GM10847 (cell line): ENCODE data around the gene CDC42BPB.

Experiments used
- POLR2A ChIP-seq: IDR thresholded peaks from 2 replicates; pipeline ENCODE4 v1.6.1; 2011; ENCODE audit not compliant: insufficient read length; ENCODE audit errors: extremely low read depth

The CDC42BPB gene

DNA sequence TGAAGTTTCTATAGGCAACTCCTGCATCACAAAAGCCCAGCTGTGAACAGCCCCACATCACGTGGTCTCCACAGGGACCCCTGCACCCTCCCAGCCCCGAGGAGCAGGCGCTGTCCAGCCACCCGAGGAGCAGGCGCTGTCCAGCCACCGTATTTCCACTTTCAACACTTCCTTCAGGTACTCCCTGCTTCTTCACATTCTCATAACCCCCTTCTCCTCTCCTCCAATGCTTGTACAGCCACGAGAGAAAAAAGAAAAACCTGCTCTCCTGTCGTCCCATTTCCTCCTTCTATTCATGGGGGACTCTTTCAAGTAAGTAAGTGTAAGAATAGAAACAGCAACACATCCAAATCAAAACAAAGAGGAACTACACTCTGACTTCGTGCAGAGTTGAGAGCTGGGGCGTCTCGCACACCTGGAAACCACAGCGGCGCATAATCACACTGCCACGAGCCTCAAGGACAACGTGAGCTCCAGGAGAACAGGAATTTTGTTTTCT lies 11.9 kb downstream of the CDC42BPB start:
- no peak for TF ChIP-seq POLR2A

GRCh38 chr14:103043257-103044015 lies 13.9 kb downstream of the CDC42BPB start:
- no peak for TF ChIP-seq POLR2A

DNA sequence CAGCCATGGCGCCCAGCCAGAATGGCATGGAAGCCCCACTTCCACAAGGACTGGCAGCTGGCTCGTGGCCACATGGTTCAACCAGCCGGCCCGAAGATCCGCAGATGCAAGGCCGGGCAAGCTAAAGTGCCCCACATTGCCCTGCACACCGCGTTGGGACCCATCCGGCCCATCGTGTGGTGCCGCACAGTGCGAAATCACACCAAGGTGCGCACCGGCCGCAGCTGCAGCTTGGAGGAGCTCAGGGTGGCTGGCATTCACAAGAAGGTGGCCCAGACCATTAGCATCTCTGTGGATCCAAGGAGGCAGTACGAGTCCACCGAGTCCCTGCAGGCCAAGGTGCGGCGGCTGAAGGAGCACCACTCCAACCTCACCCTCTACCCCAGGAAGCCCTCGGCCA lies 15.9 kb downstream of the CDC42BPB start:
- TF ChIP-seq POLR2A: no peak

- no peak for TF ChIP-seq POLR2A
Observed at GRCh38 chr14:103033681-103034096, 23.7 kb downstream of the CDC42BPB start.

DNA sequence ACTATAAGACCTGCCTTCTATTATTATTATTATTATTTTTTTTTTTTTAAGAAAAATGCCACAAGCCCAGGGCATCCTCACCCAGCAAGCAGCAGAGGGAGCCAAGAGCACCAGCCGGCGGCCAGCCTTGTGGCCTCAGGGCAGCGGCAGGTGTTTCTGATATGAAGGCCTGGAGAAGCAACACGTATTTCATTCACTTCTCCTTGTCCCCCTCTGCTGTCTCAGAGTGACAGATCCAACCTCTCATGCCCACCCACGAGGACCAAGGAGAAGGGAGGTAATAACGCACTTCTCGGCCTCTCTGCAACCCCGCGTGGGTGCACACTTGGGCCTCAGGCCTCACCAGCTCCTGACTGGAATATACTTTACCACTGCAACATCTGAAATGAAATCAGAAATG lies 25.4 kb downstream of the CDC42BPB start:
- TF ChIP-seq POLR2A: no peak

DNA sequence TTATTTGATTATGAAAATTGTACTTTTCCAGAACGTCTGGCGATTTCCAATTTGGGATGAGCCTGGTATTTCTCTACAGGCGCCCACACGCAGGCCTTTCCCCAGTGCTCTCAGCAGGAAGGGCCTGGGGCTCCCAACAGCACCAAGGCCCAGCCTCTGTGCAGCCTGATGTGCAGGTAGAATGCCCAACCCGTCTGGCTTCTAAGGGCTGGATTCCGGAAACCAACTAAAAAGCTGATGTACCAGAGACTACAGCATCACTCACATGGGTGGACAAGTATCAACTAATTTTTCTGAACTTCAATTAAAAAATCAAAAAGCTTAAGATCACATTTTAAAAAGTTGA lies 25.8 kb downstream of the CDC42BPB start:
- TF ChIP-seq POLR2A: no peak

- TF ChIP-seq POLR2A: no peak
Observed at GRCh38 chr14:103030741-103031565, 26.4 kb downstream of the CDC42BPB start.

DNA sequence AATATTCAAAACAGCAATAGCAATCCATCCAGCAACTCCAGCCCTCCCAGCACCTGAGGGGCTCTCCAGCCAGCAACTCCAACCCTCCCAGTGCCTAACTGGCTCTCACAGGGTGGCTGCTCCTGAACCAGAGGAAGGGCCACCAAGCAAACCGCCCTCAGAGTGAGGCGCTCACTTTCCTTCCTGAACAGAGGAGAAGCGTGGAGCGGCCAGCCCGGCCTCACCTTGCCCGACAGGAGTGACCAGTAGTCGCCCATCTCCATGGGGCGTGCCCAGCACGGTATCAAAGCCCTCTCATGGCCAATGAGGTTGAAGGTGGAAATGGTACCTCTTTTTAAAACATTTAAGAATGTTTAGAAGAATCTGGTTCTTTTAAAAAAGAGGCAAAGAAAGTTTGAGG lies 27.4 kb downstream of the CDC42BPB start:
- TF ChIP-seq POLR2A: no peak

DNA sequence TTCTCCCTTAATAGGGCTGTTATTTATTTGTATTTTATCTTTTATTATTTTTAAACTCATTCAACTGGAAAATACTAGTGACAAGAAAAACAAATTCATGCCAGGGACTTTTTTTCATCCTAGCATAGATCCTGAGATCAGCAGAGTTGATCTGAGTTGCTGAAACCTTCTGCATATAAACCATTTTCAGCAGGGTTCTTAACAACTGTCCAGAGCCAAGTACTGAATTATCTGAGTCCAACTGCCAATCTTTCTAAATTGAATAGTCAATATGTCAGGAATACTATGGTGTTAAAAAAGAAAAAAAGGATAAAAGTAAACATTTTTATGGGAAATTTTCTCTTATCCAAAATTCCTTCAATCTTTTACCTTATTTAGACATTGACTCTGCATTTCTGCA lies 28.6 kb downstream of the CDC42BPB start:
- TF ChIP-seq POLR2A: no peak

DNA sequence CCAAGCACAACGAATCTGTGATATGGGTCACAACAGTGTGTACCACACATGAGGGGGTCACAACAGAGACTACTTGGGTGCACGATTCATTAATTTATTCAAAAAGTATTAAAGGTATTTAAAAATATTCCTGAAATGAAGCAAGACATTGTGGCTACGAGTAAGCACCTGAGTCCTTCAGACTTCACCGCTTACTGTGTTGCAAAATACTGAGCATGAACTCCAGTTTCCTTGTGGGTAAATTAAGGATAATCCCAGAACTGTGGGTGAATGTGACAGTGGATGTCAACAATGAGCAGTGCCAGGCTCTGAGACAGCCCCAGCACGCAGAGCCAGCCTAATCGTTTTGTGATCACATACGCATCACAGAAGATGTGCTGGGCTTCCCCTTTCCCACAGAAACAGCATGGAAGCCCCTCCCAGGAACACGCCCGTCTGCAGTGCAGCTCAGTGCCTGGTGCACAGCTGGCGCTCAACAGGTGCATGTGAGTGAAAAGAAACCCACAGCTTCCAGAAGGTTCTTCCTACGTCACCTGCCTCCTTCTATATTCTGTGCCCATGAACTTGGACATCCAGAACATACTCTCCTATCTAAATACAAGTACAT lies 29.1 kb downstream of the CDC42BPB start:
- no peak for TF ChIP-seq POLR2A

DNA sequence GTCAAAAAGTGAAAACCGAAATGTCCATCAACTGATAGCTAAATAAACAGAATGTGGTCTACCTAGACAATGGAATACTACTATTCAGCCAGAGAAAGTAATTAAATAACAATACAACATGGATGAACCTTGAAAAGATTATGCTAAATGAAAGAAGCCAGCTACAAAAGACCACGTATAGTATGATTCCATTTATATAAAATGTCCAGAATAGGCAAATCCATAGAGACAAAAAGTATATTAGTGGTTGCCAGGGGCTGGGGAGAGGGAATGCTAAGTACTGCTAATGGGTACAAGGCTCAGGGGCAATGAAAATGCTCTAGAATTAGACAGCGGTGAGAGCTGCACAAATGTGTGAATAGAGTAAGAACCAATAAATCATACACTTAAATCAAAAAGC lies 29.9 kb downstream of the CDC42BPB start:
- TF ChIP-seq POLR2A: no peak

DNA sequence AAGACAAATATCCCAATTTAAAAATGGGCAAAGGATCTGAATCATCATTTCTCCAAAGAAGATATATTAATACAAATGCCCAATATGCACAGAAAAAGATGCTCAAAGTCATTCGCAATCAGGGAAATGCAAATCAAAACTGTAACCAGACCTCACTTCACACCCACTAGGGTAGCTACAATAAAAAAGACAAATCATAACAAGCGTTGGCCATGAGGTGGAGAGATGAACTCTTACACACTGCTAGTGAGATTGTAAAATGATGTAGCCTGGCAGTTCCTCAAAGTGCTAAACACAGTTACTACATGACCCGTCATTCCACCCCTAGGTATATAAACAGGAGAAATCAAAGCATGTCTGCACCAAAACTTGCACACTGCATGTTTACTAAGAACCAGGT lies 30.4 kb downstream of the CDC42BPB start:
- no peak for TF ChIP-seq POLR2A

GRCh38 chr14:103023881-103024473 lies 33.4 kb downstream of the CDC42BPB start:
- TF ChIP-seq POLR2A: no peak

- TF ChIP-seq POLR2A: no peak
Observed at GRCh38 chr14:103022685-103023044, 34.7 kb downstream of the CDC42BPB start.

DNA sequence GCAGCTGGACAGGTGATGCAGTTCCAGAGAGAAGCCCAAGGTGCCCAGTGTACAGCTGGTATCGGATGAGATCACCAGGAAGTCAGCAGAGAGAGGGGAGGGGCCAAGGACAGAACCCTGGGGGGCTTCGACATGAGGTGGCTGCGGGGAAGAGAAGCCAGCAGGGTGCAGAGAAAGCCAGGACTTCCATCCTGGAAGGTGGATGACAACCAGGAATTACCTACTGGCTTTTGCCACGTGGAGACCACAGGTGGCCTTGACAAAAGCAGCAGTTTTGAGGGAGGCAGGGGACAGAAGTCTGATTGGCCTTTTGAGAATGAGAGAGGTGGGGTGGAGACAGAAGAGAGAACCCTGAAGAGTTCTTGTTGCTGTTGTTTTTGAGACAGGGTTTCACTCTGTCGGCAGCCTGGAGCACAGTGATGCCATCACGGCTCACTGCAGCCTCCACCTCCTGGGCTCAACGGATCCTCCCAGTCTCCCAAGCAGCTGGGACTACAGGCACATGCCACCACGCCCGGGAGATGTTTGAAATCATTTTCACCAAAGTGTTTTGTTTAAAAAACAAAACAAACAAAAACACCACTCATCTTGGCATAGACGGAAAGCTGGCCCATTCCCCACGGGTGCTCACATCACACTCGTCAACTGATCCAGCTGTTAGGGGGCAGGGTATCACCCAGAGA lies 35.2 kb downstream of the CDC42BPB start:
- no peak for TF ChIP-seq POLR2A

- no peak for TF ChIP-seq POLR2A
Observed at GRCh38 chr14:103021684-103022001, 35.7 kb downstream of the CDC42BPB start.
